ENCODE data around the gene GPN2. TPM values are rescaled to one million over a fixed set of nuclear protein-coding genes. Genes with fewer than 3 reads are reported as not detected.

Gene GPN2
- total RNA-seq (2014; rRNA removed; shearing (Covaris generic)), result 40.3 and 61.9 TPM in 2 replicates

DNA sequence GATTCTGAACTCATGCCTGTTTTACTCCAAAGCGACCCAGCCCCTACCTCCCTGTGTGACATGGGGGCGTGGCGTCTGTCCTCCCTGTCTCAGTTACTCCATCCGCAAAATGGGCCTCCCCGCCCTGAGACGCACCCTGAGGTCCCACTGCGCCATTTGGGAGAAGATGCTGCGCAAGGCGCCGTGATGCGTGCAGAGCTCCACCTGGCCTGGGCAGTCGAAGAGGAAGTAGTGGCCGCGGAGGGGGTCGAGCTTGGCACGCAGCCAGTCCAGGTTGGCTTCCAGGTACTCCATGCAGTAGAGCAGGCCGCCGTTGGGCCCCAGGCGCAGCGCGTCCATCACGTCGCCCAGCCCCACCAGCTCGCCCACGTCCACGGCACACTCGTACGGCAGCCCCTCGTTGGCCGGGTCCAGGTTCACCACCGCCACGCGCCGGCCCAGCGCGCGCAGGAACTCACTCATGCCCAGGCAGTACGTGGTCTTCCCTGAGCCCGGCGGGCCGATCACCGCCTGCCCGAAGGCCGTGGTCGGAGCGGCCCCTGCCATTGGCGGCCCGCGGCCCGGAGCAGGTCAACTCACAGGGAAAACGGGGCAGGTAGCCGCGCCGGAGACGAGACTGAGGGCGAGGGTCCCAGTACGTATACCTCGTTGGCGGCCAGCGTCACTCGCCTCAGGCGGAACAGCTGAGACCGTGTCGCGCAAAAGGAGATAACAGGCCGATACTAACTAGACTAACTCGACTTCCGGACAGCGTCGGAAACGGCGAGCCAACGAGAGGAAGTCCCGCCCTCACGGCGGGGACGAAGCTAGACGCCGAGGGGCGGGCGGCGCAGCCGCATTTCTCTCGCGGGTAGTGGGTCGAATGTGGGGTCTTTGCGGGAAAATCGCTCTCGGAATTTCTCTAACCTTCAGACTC, at the start of gene GPN2:
Gene GPN2, minus strand, starts transcription at position 733 of the 916 bp plus-strand sequence. Its CDS starts 187 bp downstream, at position 546.
- peak; percentile 94 for DNase-seq

DNA sequence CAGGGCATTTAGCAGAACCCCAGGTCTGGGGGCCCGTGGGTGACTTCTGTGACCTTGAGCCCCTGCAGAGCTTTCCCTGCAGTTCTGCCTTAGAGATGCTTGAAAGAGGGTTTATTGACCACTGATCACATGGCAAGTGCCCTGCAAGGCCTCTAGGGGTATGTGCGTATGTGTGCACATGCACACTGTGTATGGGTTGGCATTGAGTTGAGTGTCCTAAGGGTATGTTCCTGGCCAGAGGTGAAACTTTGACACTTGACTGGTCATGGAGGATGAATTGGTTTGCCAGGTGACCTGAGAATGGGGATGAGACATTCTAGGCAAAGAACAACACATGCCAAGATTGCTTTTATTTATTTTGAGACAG, 48.6 kb upstream of the GPN2 start:
- H3K4me3 ChIP-seq (ENCODE audit: insufficient read depth, low read depth, low read length), result no peak overlapping the region
- no peaks in the 10 kb centered on the region for H3K27me3 ChIP-seq (ENCODE audit: control insufficient read depth, insufficient read depth, low read length)
- no peak for DNase-seq
- H3K36me3 ChIP-seq (replicated peaks; ENCODE audit: control insufficient read depth, insufficient read depth, low read length), result peaks cover 23% of the 10 kb centered on the region

More for the DNA sequence above, at the start of gene GPN2:
- peaks cover 22% of the 10 kb centered on the region for H3K36me3 ChIP-seq (replicated peaks; ENCODE audit: control insufficient read depth, insufficient read depth, low read length)
- peak within 1 kb of the TSS; percentile 99 for H3K4me3 ChIP-seq (ENCODE audit: insufficient read depth, low read depth, low read length)
- H3K27me3 ChIP-seq (ENCODE audit: control insufficient read depth, insufficient read depth, low read length), result no peaks in the 10 kb centered on the region

DNA sequence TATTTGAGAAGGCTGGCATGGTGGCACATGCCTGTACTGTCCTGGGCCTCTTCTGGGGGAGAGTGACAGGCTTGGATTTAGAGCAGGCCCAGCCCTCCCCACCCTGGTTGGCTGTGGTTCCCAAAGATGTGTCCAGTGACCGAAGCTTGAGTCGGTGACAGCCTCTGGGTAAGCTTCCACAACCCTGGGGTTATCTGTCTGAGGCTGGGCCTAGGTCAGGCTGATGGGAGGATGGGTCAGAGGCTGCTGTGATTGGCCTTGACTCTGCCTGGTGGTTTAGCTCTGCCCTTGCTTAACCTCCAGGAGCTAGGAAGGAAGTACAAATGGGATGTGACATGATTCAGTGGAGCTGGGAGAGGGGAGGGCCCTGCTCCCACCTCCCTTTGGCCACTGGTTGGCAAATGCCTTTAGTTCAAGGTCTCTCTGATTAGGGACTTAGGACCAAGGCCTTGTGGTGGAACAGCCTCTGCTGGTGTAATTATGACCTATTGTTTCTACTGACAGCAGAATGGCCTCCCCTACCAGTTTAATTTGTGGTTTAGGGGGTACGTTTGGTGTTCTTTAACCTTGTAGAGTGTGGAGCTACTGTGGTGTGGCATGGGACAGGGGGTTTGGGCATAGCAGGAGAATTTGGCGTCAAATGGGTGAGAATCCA, 48.0 kb upstream of the GPN2 start:
- Histone ChIP-seq H3K4me3 (ENCODE audit: insufficient read depth, low read depth, low read length) (no peak overlapping the region), H3K36me3 (replicated peaks; ENCODE audit: control insufficient read depth, insufficient read depth, low read length) (peaks cover 19% of the 10 kb centered on the region), H3K27me3 (ENCODE audit: control insufficient read depth, insufficient read depth, low read length) (no peaks in the 10 kb centered on the region)
- DNase-seq, result no peak

DNA sequence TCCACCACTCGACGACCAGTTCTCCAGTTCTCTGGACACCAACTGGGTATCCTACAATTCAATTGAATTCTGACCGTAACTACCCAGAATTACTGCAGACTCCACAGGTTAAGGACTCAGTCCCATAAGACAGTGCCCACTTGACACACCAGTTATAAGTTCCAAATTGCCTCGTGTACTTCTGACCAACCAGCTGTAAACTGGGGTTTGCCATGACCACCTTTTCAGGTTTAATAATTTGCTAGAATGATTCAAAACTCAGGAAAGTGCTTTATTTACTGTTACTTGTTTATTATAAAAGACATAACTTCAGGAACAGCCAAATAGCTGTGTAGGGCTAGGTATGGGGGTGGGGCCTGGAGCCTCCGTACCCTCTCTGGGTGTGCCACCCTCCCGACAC, 46.7 kb upstream of the GPN2 start:
- Histone ChIP-seq H3K4me3 (ENCODE audit: insufficient read depth, low read depth, low read length) (no peak overlapping the region), H3K36me3 (replicated peaks; ENCODE audit: control insufficient read depth, insufficient read depth, low read length) (peaks cover 9% of the 10 kb centered on the region), H3K27me3 (ENCODE audit: control insufficient read depth, insufficient read depth, low read length) (no peaks in the 10 kb centered on the region)
- DNase-seq, result no peak

DNA sequence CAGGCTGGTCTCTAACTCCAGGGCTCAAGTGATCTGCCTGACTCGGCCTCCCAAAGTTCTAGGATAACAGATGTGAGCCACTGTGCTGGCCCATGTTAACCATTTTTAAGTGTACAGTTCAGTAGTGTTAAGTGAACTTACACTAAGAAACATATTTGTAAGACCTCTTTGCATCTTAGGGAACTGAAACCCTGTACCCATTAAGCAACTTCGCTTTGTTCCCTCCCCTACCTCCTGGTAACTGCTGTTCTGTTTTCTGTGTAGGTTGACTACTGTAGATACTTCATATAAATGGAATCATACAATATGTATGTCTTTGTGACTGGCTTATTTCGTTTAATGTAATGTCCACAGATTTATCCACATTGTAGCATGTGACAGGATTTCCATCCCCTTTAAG, 42.4 kb upstream of the GPN2 start:
- H3K4me3 ChIP-seq (ENCODE audit: insufficient read depth, low read depth, low read length), result no peak overlapping the region
- DNase-seq, result no peak
- H3K36me3 ChIP-seq (replicated peaks; ENCODE audit: control insufficient read depth, insufficient read depth, low read length), result peaks cover 8% of the 10 kb centered on the region
- no peaks in the 10 kb centered on the region for H3K27me3 ChIP-seq (ENCODE audit: control insufficient read depth, insufficient read depth, low read length)

DNA sequence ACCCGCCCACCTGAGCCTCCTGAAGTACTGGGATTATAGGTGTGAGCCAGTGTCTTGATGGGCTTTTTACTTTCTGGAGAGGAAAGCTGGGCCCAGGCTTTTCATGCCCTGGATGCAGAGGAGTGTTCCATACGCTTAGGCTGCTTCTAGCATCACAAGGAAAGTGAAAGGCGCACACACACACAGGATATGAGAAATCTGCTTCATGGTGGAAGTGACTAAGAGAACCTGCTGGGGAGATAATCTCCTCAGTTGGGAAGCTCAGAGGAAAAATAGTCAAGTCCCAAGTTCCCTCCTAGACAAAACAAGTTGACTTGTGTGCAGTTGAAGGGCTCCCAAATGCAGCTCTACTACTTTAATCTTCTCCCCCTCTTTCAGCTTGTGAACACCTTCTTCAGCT, 33.6 kb upstream of the GPN2 start:
- Histone ChIP-seq H3K27me3 (ENCODE audit: control insufficient read depth, insufficient read depth, low read length) (no peaks in the 10 kb centered on the region), H3K36me3 (replicated peaks; ENCODE audit: control insufficient read depth, insufficient read depth, low read length) (peaks cover 12% of the 10 kb centered on the region), H3K4me3 (ENCODE audit: insufficient read depth, low read depth, low read length) (no peak overlapping the region)
- no peak for DNase-seq

DNA sequence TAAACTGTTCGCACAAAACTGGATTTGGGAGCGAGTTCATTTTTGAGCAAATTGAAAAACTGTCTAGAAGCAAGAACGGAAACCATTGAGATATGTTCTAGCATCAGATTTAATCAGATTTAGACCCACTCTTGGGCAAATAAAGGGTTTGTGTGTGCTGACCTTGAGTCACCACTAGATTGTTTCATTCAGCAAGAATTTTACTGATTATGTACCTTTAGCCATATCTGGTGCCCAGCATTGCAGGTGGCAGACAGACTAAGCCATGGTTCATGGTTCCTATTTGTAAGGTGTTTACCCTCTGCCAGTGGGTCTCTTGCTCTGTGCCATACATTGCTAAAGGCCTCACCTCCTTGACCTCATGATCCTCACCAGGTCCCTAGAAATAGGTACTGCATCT, 32.8 kb upstream of the GPN2 start:
- Histone ChIP-seq H3K36me3 (replicated peaks; ENCODE audit: control insufficient read depth, insufficient read depth, low read length) (peaks cover 12% of the 10 kb centered on the region), H3K27me3 (ENCODE audit: control insufficient read depth, insufficient read depth, low read length) (no peaks in the 10 kb centered on the region), H3K4me3 (ENCODE audit: insufficient read depth, low read depth, low read length) (no peak overlapping the region)
- no peak for DNase-seq

DNA sequence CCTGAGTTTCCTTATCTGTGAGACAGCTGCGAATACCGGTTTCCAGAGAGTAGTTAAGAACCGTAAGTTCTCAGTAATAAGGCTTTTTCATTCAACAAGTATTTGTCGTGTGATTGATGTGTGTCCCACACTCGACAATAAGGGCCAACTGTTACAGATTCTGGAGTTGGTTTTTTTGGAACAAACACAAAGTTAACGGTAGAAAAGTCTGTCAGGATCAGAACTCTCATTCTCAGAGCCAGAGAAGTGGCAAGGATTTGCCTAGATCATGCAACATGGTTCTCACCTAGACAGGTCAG, 32.3 kb upstream of the GPN2 start:
- no peak for DNase-seq
- peaks cover 12% of the 10 kb centered on the region for H3K36me3 ChIP-seq (replicated peaks; ENCODE audit: control insufficient read depth, insufficient read depth, low read length)
- H3K4me3 ChIP-seq (ENCODE audit: insufficient read depth, low read depth, low read length), result peak overlapping the region; percentile 100
- no peaks in the 10 kb centered on the region for H3K27me3 ChIP-seq (ENCODE audit: control insufficient read depth, insufficient read depth, low read length)

DNA sequence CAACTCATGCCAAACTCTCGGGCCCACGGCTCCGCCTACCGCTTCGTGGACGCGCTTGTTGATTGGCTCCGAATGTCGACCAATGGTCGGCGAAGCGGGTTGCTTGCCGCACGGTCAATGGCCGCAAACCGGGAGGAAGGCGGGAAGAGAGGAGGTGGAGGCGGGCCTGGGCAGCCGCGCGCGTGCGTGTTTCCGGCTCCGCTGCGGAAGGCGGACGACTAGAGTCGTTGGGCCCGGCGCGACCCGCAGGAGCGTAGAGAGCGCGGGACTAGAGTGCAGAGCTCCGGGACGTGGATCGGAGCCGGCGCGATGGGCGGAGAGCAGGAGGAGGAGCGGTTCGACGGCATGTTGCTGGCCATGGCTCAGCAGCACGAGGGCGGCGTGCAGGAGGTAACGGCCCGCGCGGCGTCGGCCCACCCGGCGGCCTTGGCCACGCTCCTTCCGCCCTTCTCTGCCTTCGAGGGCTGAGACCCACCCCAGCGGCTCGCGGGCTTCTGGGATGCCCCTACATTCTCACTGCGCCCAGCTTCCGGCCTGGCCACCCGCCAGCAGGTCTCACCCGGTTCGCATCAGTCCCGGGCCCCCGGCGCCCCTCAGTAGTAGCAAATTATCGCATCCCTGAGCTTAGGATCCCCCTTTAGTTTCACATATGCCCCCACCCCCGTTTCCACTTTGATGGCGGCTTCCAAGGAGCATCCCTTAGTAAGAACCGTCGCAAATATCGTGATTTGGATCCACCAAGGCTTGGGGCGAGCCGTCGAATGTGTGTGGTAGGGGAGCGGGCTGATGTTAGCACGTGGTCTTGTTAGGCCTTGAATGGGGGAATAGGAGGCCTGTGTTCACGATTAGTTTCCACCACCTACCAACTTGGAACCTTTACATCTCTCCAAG, 31.7 kb upstream of the GPN2 start, which contains the start of gene NUDC:
Gene NUDC, plus strand, starts transcription at position 204 of the 891 bp plus-strand sequence. Its CDS starts 106 bp downstream, at position 310.
- peak; percentile 97 for DNase-seq
- Histone ChIP-seq H3K36me3 (replicated peaks; ENCODE audit: control insufficient read depth, insufficient read depth, low read length) (peaks cover 10% of the 10 kb centered on the region), H3K4me3 (ENCODE audit: insufficient read depth, low read depth, low read length) (peak within 1 kb of the TSS; percentile 100)

DNA sequence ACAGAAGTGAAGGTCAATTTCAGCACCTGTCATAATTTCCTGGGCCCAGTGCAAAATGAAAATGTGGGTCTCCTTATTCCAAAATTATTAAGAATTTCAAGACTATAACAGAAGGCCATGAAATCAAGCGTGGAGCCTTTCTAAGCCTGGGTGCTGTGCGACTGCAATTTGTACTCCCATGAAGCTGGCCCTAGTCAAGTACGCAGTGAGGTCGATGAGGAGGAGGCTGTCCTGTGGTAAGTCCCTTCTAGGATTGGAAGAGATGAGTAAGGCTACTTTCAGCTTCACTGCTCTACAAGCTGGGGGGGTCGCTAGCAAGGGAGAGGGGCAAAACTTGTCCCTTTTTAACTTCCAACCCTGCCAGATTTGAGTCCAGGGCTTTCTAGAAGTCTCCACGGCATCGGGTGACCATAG, 31.1 kb upstream of the GPN2 start:
- H3K27me3 ChIP-seq (ENCODE audit: control insufficient read depth, insufficient read depth, low read length), result no peaks in the 10 kb centered on the region
- no peak for DNase-seq
- peaks cover 9% of the 10 kb centered on the region for H3K36me3 ChIP-seq (replicated peaks; ENCODE audit: control insufficient read depth, insufficient read depth, low read length)
- peak overlapping the region; percentile 100 for H3K4me3 ChIP-seq (ENCODE audit: insufficient read depth, low read depth, low read length)

More for the DNA sequence above, 31.7 kb upstream of the GPN2 start, which contains the start of gene NUDC:
- H3K27me3 ChIP-seq (ENCODE audit: control insufficient read depth, insufficient read depth, low read length), result no peaks in the 10 kb centered on the region

DNA sequence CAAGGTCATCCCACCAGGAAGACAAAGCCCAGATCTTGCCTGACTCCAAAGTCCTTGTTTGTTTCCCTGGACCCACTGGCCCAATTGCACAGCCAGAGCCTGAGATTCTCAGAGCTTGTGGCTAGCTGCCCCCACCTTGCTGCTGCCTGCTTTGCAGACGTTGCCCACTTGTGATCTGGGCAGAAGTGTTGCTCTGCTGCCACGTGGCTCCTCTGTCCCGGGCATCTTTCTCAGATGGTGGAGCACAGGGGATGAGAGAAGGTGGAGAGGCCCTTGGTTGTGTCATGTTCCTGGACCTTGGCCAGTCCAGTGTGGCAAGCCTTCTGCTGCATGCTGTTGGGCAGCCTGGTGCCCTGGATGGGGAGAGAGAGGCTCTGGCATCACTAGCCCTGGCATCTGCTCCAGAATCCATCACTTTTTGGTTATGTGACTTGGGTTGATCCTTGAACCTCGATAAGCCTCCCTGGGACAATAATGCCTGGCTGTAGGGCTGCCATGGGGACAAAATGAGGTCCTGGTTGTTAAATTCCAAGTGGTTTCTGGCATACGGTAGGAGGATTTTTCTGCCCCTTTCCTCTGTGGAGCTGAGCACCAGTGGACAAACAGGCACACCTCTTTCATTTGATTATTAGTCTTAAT, 25.2 kb upstream of the GPN2 start:
- H3K4me3 ChIP-seq (ENCODE audit: insufficient read depth, low read depth, low read length), result no peak overlapping the region
- DNase-seq, result no peak
- no peaks in the 10 kb centered on the region for H3K27me3 ChIP-seq (ENCODE audit: control insufficient read depth, insufficient read depth, low read length)

DNA sequence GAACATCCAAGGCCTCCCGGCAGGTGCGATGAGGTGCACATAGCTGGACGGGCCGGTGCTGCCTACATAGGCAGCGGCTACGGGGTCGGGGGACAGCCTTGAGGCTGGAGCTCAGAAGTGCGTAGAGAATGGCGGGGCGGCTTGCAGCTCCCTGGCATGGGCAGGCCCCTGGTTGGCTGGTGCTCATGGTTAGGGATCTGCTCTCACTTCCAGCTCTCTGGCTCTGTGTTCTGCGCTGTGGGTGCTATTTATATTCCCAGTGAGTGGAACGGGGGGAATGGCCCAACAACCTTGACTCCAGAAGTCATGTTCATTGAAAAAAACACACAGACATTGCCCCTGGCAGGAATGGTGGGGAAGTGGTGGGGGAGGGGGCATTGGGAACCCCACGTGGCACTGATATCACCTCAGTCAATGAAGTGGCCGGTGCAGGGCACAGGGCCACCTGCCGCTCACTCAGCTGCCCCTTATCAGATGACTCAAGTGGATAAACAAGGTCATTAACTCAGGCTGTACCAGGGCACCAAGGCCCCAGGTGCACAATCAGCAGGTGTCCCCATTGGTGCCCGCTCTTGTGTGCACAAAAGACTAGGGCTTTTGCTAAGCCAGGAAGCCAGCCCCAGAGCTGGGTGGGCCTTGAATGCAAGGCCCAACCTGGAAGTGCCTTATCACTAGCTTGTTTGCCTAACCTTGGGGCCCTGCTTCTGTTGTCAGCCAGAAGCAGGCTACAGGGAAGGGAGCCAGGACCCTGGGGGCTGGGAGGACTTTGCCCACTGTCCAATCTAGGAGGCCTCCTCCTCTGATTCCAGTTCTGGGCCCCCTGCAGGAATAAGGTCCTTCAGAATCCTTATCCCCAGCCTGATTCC, 23.9 kb upstream of the GPN2 start, which contains the start of gene NR0B2:
Gene NR0B2, minus strand, starts transcription at position 222 of the 866 bp plus-strand sequence. Its CDS starts 35 bp downstream, at position 187.
- Histone ChIP-seq H3K36me3 (replicated peaks; ENCODE audit: control insufficient read depth, insufficient read depth, low read length) (no peaks in the 10 kb centered on the region), H3K4me3 (ENCODE audit: insufficient read depth, low read depth, low read length) (no peak within 1 kb of the TSS), H3K27me3 (ENCODE audit: control insufficient read depth, insufficient read depth, low read length) (no peaks in the 10 kb centered on the region)
- peak; percentile 33 for DNase-seq

More for the DNA sequence above, 25.2 kb upstream of the GPN2 start:
- no peaks in the 10 kb centered on the region for H3K36me3 ChIP-seq (replicated peaks; ENCODE audit: control insufficient read depth, insufficient read depth, low read length)

DNA sequence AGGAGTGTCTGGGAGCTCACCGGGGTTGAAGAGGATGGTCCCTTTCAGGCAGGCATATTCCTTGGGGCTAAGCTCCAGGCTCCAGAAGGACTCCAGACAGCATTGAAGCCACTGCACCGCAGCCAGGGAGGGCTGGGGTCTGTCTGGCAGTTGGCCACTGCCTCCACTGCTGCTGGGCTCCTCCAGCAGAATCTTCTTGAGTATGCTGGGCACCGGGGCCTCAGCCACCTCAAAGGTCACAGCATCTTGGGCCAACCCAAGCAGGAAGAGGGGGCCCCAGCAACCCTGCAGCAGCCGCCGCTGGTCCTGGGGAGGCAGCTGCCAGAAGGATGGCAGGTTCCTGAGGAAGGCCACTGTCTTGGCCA, 23.3 kb upstream of the GPN2 start:
- no peaks in the 10 kb centered on the region for H3K36me3 ChIP-seq (replicated peaks; ENCODE audit: control insufficient read depth, insufficient read depth, low read length)
- peak; percentile 25 for DNase-seq
- no peak overlapping the region for H3K4me3 ChIP-seq (ENCODE audit: insufficient read depth, low read depth, low read length)
- no peaks in the 10 kb centered on the region for H3K27me3 ChIP-seq (ENCODE audit: control insufficient read depth, insufficient read depth, low read length)
